Esophagus squamous epithelium (tissue), 4 donors: ENCODE data around the gene RHOH.

Experiments
- POLR2A ChIP-seq, 4 donors: fragments of 450-650 bp; IDR thresholded peaks; one replicate each; pipeline ENCODE4 v1.6.1; 2017; ENCODE audit warnings: antibody characterized with exemption in 4 of 4, mild to moderate bottlenecking in 4 of 4, moderate library complexity in 3 of 4
- TF ChIP-seq, protein P1 (sequence below), 6 experiments: fragments of 450-650 bp in 4 of 6; fragments of 200-600 bp in 2 of 6; sonication (generic) in 2 of 6; IDR thresholded peaks; one replicate each; pipeline ENCODE4 v1.5.1; 2016 to 2019; ENCODE audit warnings: antibody characterized with exemption in 6 of 6, mild to moderate bottlenecking in 4 of 6, moderate library complexity in 4 of 6

DNA sequence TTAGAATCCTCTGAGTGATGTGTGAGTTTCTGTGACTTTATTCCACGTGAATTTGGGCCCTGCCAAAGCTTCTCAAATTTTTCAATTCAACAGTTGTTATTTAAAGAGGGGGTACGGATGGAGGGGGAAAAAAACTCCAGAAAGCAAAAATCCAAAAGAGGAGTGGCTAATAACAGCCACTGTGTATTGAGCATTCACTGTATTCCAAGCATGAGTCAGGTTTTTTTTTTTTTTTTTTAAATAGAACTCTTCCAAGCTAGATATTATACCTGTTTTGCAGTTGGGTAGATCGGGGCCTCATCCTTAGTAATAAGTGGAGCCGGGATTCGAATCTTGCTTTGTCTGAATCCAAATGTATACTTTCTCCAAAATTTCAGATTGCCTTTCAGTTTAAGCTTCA is 6.4 kb upstream of the RHOH start:
- TF ChIP-seq, protein P1, sequence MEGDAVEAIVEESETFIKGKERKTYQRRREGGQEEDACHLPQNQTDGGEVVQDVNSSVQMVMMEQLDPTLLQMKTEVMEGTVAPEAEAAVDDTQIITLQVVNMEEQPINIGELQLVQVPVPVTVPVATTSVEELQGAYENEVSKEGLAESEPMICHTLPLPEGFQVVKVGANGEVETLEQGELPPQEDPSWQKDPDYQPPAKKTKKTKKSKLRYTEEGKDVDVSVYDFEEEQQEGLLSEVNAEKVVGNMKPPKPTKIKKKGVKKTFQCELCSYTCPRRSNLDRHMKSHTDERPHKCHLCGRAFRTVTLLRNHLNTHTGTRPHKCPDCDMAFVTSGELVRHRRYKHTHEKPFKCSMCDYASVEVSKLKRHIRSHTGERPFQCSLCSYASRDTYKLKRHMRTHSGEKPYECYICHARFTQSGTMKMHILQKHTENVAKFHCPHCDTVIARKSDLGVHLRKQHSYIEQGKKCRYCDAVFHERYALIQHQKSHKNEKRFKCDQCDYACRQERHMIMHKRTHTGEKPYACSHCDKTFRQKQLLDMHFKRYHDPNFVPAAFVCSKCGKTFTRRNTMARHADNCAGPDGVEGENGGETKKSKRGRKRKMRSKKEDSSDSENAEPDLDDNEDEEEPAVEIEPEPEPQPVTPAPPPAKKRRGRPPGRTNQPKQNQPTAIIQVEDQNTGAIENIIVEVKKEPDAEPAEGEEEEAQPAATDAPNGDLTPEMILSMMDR (IDR thresholded peaks at IDR 0.05), result no peak
- TF ChIP-seq POLR2A (IDR thresholded peaks at IDR 0.05), result no peak
